PC-9 (cell line): ENCODE results near the gene MBTPS1.

Source experiments
- CTCF ChIP-seq: fragments of 200-600 bp; sonication (generic); conservative IDR thresholded peaks from 2 replicates; pipeline ENCODE4 v1.6.1; 2017; ENCODE audit warnings: mixed run types, antibody characterized with exemption, mild to moderate bottlenecking, moderate library complexity
- EZH2 ChIP-seq: fragments of 200-600 bp; sonication (generic); IDR thresholded peaks from 2 replicates; pipeline ENCODE4 v1.8.0; 2017; ENCODE audit warnings: antibody characterized with exemption, low read depth

GRCh38 chr16:84065536-84066132 lies 51.1 kb downstream of the MBTPS1 start:
- TF ChIP-seq CTCF (peak; percentile 66), EZH2 (no peak)
